Vagina (tissue), 2 donors: ENCODE data around the gene SLC9B1. TPM values are rescaled to one million over a fixed set of nuclear protein-coding genes. Genes with fewer than 3 reads are reported as not detected.

Experiments
- DNase-seq, 2 donors: peaks; one replicate each; pipeline ENCODE4 v3.0.0-alpha.2; 2017; ENCODE audit errors: extremely low spot score in 2 of 2
- H3K27ac ChIP-seq: fragments of 200-600 bp; sonication (generic); one replicate; pipeline ENCODE4 v1.5.1; 2019
- H3K27me3 ChIP-seq: fragments of 200-600 bp; sonication (generic); one replicate; pipeline ENCODE4 v1.5.1; 2019
- H3K36me3 ChIP-seq, 2 donors: fragments of 200-600 bp; sonication (generic); one replicate each; pipeline ENCODE4 v1.5.1; 2017 to 2019
- H3K4me1 ChIP-seq: fragments of 200-600 bp; sonication (generic); one replicate; pipeline ENCODE4 v1.5.1; 2019
- H3K4me3 ChIP-seq, 2 donors: fragments of 200-600 bp; sonication (generic); 1 replicate in 1 of 2; 2 replicates in 1 of 2; pipeline ENCODE4 v1.5.1; 2016 to 2019
- H3K9me3 ChIP-seq: fragments of 200-600 bp; sonication (generic); one replicate; pipeline ENCODE4 v1.5.1; 2019
- POLR2A ChIP-seq, 2 donors: fragments of 450-650 bp; IDR thresholded peaks; one replicate each; pipeline ENCODE4 v1.6.1; 2017; ENCODE audit warnings: antibody characterized with exemption in 2 of 2, mild to moderate bottlenecking in 2 of 2, moderate library complexity in 2 of 2
- POLR2AphosphoS5 ChIP-seq, 2 donors: sonication (generic); formaldehyde crosslinking; IDR thresholded peaks; one replicate each; pipeline ENCODE4 v1.9.0; 2017; ENCODE audit warnings: antibody characterized with exemption in 2 of 2, mild to moderate bottlenecking in 2 of 2, low read depth in 1 of 2; ENCODE audit not compliant: insufficient read depth in 1 of 2
- intact Hi-C: fragments of 100-400 bp; cut with DNase I; formaldehyde crosslinking; loops from one replicate; pipeline ENCODE4 v1.15.1; 2023
- total RNA-seq: library from RNA; depleted of rRNA; stranded (reverse); fragments of >200 nt; gene quantifications from one replicate; pipeline ENCODE4 v1.2.3, GENCODE V29; 2016
- TF ChIP-seq, protein P1 (sequence below), 3 experiments: fragments of 450-650 bp in 2 of 3; fragments of 200-600 bp in 1 of 3; sonication (generic) in 1 of 3; IDR thresholded peaks; one replicate each; pipeline ENCODE4 v1.5.1; 2017 to 2019; ENCODE audit warnings: antibody characterized with exemption in 3 of 3, mild to moderate bottlenecking in 2 of 3, moderate library complexity in 2 of 3

Gene SLC9B1
- total RNA-seq, 1 donor from 2014 or later = not detected

DNA sequence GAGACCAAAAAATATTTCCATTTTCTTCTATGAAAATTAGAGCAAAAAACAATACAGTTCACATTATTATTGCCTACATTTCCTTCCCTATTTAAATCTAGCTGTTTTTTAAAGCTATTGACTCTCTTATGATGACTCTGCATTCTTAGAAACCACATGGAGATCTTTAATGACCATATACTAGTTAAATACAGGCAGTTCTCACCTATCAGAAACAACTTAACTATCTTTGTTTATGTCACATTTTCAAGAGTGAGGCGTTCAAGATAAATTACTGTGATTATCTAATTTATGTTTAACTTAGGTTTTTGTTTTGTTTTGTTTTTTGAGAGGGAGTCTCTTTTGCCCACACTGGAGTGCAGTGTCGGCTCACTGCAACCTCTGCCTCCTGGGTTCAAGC is 147.7 kb downstream of the SLC9B1 start:
- intact Hi-C loops = no loop called here
- no peak for TF ChIP-seq POLR2A (IDR thresholded peaks at IDR 0.05)
- no peak for TF ChIP-seq POLR2AphosphoS5 (IDR thresholded peaks at IDR 0.05; ENCODE audit: insufficient read depth in 1 of 2, low read depth in 1 of 2)
- TF ChIP-seq, protein P1, sequence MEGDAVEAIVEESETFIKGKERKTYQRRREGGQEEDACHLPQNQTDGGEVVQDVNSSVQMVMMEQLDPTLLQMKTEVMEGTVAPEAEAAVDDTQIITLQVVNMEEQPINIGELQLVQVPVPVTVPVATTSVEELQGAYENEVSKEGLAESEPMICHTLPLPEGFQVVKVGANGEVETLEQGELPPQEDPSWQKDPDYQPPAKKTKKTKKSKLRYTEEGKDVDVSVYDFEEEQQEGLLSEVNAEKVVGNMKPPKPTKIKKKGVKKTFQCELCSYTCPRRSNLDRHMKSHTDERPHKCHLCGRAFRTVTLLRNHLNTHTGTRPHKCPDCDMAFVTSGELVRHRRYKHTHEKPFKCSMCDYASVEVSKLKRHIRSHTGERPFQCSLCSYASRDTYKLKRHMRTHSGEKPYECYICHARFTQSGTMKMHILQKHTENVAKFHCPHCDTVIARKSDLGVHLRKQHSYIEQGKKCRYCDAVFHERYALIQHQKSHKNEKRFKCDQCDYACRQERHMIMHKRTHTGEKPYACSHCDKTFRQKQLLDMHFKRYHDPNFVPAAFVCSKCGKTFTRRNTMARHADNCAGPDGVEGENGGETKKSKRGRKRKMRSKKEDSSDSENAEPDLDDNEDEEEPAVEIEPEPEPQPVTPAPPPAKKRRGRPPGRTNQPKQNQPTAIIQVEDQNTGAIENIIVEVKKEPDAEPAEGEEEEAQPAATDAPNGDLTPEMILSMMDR (IDR thresholded peaks at IDR 0.05) = no peak

DNA sequence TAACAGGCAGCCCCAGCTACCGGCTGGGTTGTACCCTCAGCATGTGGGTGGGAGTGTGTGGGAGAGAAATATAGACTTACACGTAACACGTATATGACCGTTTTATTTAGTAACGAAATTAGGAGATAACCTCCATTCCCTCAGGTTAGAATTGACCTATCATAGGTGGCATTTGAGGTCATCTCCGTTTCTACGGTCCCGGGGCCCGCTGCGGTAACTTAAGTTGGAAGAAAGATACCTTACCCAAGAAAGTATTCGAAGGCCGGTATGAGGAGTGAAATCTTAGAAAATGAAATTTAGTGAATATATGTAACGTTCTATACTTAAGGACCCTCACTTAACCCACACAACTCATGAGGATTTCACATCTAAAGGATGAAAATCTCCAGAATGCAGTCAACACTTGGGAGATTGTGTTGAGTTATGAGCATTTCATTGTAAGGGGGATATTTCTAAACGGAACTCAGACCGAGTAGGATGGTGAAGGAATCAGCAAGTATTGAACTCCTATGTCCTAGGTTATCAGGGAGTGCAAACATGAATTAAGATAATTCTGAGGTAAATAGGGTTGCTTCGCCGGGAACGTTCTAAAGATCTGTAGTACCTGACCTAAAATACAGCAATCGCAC is 149.8 kb downstream of the SLC9B1 start:
- intact Hi-C loops = loop anchor here (2.0 kb wide), 1 partner anchor 43 kb away; the partner anchor contains the start of gene UBE2D3
- Histone ChIP-seq H3K4me3 (peak overlapping the region; percentile 70 to 86), H3K9me3 (no peaks in the 10 kb centered on the region), H3K27ac (peak overlapping the region; percentile 95), H3K27me3 (no peaks in the 10 kb centered on the region), H3K4me1 (peaks cover 12% of the 10 kb centered on the region), H3K36me3 (no peaks in the 10 kb centered on the region)
- DNase-seq = no peak
- TF ChIP-seq, protein P1 (IDR thresholded peaks at IDR 0.05) = no peak
- TF ChIP-seq POLR2AphosphoS5 (IDR thresholded peaks at IDR 0.05; ENCODE audit: insufficient read depth in 1 of 2, low read depth in 1 of 2) = no peak
- no peak for TF ChIP-seq POLR2A (IDR thresholded peaks at IDR 0.05)

More for the DNA sequence above, 147.7 kb downstream of the SLC9B1 start:
- no peaks in the 10 kb centered on the region for H3K27me3 ChIP-seq
- H3K4me1 ChIP-seq = peaks cover 12% of the 10 kb centered on the region
- no peaks in the 10 kb centered on the region for H3K9me3 ChIP-seq
- DNase-seq = no peak
- peaks cover 0 to 7% of the 10 kb centered on the region in 2 donors for H3K36me3 ChIP-seq
- H3K4me3 ChIP-seq = no peak overlapping the region
- no peak overlapping the region for H3K27ac ChIP-seq

GRCh38 chr4:102868781-102869568 is 150.5 kb downstream of the SLC9B1 start, which contains the start of gene CISD2:
Gene CISD2, plus strand, starts transcription at chr4:102868992. Its CDS starts 93 bp downstream, at chr4:102869085.
- DNase-seq = peak in 1 of 2 donors; percentile 95
- peak in 1 of 2 donors; percentile 86 for TF ChIP-seq POLR2A (IDR thresholded peaks at IDR 0.05)
- TF ChIP-seq POLR2AphosphoS5 (IDR thresholded peaks at IDR 0.05; ENCODE audit: insufficient read depth in 1 of 2, low read depth in 1 of 2) = peak; percentile 72 to 96
- TF ChIP-seq, protein P1 (IDR thresholded peaks at IDR 0.05) = no peak
- intact Hi-C loops = loop anchor here (2.0 kb wide), 1 partner anchor 42 kb away; the partner anchor contains the start of gene UBE2D3
- Histone ChIP-seq H3K4me1 (peaks cover 12% of the 10 kb centered on the region), H3K9me3 (no peaks in the 10 kb centered on the region), H3K27me3 (no peaks in the 10 kb centered on the region), H3K4me3 (peak within 1 kb of the TSS; percentile 70 to 86), H3K36me3 (no peaks in the 10 kb centered on the region), H3K27ac (peak within 1 kb of the TSS; percentile 95)

DNA sequence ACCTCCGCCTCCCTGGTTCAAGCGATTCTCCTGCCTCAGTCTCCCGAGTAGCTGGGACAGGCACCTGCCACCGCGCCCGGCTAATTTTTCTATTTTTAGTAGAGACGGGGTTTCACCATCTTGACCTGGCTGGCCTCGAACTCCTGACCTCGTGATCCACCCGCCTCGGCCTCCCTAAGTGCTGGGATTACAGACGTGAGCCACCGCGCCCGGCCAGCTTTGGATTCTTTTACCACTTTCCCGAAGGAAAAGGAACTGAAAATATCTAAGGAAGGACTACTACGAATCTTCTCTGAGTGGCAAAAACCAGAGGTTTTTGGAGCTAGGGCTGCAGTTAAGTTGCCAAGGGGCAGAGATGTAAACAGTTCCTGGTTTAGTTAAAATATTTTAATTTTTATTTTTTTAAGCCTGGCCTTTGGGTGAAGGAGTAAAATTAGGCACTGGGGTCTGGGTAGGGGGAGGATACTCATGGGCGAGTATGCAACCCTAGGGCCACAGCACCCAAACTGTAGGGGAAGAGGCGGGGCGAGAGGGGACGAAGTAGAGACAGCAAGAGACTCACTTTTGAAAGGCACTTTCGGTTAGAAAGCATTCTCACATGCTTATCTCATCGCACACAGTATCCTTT is 151.2 kb downstream of the SLC9B1 start:
- no peak for TF ChIP-seq POLR2A (IDR thresholded peaks at IDR 0.05)
- TF ChIP-seq POLR2AphosphoS5 (IDR thresholded peaks at IDR 0.05; ENCODE audit: insufficient read depth in 1 of 2, low read depth in 1 of 2) = no peak
- TF ChIP-seq, protein P1 (IDR thresholded peaks at IDR 0.05) = no peak
- H3K27me3 ChIP-seq = no peaks in the 10 kb centered on the region
- H3K27ac ChIP-seq = peak overlapping the region; percentile 95
- H3K36me3 ChIP-seq = no peaks in the 10 kb centered on the region
- H3K4me3 ChIP-seq = peak overlapping the region; percentile 70 to 86
- intact Hi-C loops = loop anchor here (2.0 kb wide), 1 partner anchor 41 kb away; the partner anchor contains the start of gene UBE2D3
- peak in 1 of 2 donors; percentile 89 for DNase-seq
- no peaks in the 10 kb centered on the region for H3K9me3 ChIP-seq
- peaks cover 12% of the 10 kb centered on the region for H3K4me1 ChIP-seq
